HEK293 (cell line): ENCODE measurements around the gene RABL2A.

ENCODE experiments used
- CTCF ChIA-PET: fragments of 350-600 bp; formaldehyde crosslinking; extraction: SDS; loops from one replicate; lab custom pipeline; 2021; ENCODE audit warnings: antibody characterized with exemption; lab: Yijun Ruan, JAX
- POLR2A ChIA-PET: fragments of 300-600 bp; formaldehyde crosslinking; extraction: SDS; loops from one replicate; lab custom pipeline; 2020; ENCODE audit warnings: antibody characterized with exemption, inconsistent platforms; lab: Yijun Ruan, JAX
- H3K27ac ChIP-seq: fragments of 200-500 bp; sonication (Bioruptor generic); 2 replicates; pipeline ENCODE4 v1.5.1; 2014; ENCODE audit warnings: low read depth, low read length, control low read depth, inconsistent platforms; ENCODE audit errors: extremely low read depth
- H3K36me3 ChIP-seq, 2 experiments: fragments of 200-500 bp in 1 of 2; sonication (Bioruptor generic) in 1 of 2; 1 replicate in 1 of 2; 2 replicates in 1 of 2; pipeline ENCODE4 v1.5.1; 2014 to 2017; ENCODE audit warnings: inconsistent platforms in 2 of 2, low read length in 2 of 2; ENCODE audit not compliant: control insufficient read depth in 2 of 2, insufficient read depth in 1 of 2
- H3K4me1 ChIP-seq: fragments of 200-500 bp; sonication (Bioruptor generic); 2 replicates; pipeline ENCODE4 v1.5.1; 2014; ENCODE audit warnings: mild to moderate bottlenecking, low read length, inconsistent platforms; ENCODE audit not compliant: control insufficient read depth, insufficient read depth
- H3K4me3 ChIP-seq: 2 replicates; pipeline ENCODE4 v1.5.1; 2011; ENCODE audit warnings: low read depth, mild to moderate bottlenecking, control low read depth, low read length, moderate library complexity
- H3K9me3 ChIP-seq: fragments of 200-500 bp; sonication (Bioruptor generic); 2 replicates; pipeline ENCODE4 v1.5.1; 2014; ENCODE audit warnings: low read depth, low read length, inconsistent platforms; ENCODE audit not compliant: control insufficient read depth, insufficient read depth
- BCL11B ChIP-seq: fragments of 450-650 bp; formaldehyde crosslinking; IDR thresholded peaks from 2 replicates; pipeline ENCODE4 v1.5.1; 2016; ENCODE audit warnings: low read depth, missing biosample characterization, missing genetic modification characterization
- HOXC10 ChIP-seq: sonication (generic); formaldehyde crosslinking; IDR thresholded peaks from 2 replicates; pipeline ENCODE4 v1.8.1; 2023; ENCODE audit warnings: mild to moderate bottlenecking, missing genetic modification reagents
- KLF7 ChIP-seq: fragments of 450-650 bp; formaldehyde crosslinking; IDR thresholded peaks from 2 replicates; pipeline ENCODE4 v1.5.1; 2016; ENCODE audit warnings: missing biosample characterization, missing genetic modification characterization, borderline replicate concordance
- PRDM1 ChIP-seq: fragments of 450-650 bp; formaldehyde crosslinking; IDR thresholded peaks from 2 replicates; pipeline ENCODE4; 2016; ENCODE audit warnings: missing biosample characterization, missing genetic modification characterization
- SCRT2 ChIP-seq: fragments of 450-650 bp; formaldehyde crosslinking; IDR thresholded peaks from 2 replicates; pipeline ENCODE4 v1.5.1; 2016; ENCODE audit warnings: missing biosample characterization, missing genetic modification characterization
- YY2 ChIP-seq: fragments of 450-650 bp; formaldehyde crosslinking; IDR thresholded peaks from 2 replicates; pipeline ENCODE4 v1.5.1; 2016; ENCODE audit warnings: missing biosample characterization, missing genetic modification characterization
- ZBTB20 ChIP-seq: fragments of 450-650 bp; formaldehyde crosslinking; IDR thresholded peaks from 2 replicates; pipeline ENCODE4 v1.5.1; 2016; ENCODE audit warnings: missing biosample characterization, missing genetic modification characterization
- ZBTB44 ChIP-seq: fragments of 450-650 bp; IDR thresholded peaks from 2 replicates; pipeline ENCODE4 v1.5.1; 2018; ENCODE audit warnings: missing biosample characterization, mild to moderate bottlenecking, missing genetic modification characterization
- ZNF155 ChIP-seq: fragments of 450-650 bp; formaldehyde crosslinking; IDR thresholded peaks from 2 replicates; pipeline ENCODE4 v1.5.1; 2016; ENCODE audit warnings: missing biosample characterization, missing genetic modification characterization
- ZNF175 ChIP-seq: fragments of 450-650 bp; formaldehyde crosslinking; IDR thresholded peaks from 2 replicates; pipeline ENCODE4 v1.5.1; 2016; ENCODE audit warnings: missing biosample characterization, missing genetic modification characterization
- ZNF23 ChIP-seq: fragments of 450-650 bp; formaldehyde crosslinking; IDR thresholded peaks from 2 replicates; pipeline ENCODE4 v1.5.1; 2016; ENCODE audit warnings: missing biosample characterization, missing genetic modification characterization, borderline replicate concordance
- ZNF24 ChIP-seq: fragments of 450-650 bp; formaldehyde crosslinking; IDR thresholded peaks from 2 replicates; pipeline ENCODE4 v1.5.1; 2016; ENCODE audit warnings: missing biosample characterization, missing genetic modification characterization
- ZNF391 ChIP-seq: fragments of 450-650 bp; formaldehyde crosslinking; IDR thresholded peaks from 2 replicates; pipeline ENCODE4 v1.5.1; 2016; ENCODE audit warnings: low read depth, missing biosample characterization, missing genetic modification characterization, borderline replicate concordance
- ZNF394 ChIP-seq: fragments of 450-650 bp; formaldehyde crosslinking; IDR thresholded peaks from 2 replicates; pipeline ENCODE4 v1.5.1; 2016; ENCODE audit warnings: missing biosample characterization, missing genetic modification characterization, mild to moderate bottlenecking, moderate library complexity, borderline replicate concordance
- ZNF423 ChIP-seq: fragments of 450-650 bp; formaldehyde crosslinking; IDR thresholded peaks from 2 replicates; pipeline ENCODE4 v1.5.1; 2016; ENCODE audit warnings: missing biosample characterization, missing genetic modification characterization
- ZNF426 ChIP-seq: fragments of 450-650 bp; formaldehyde crosslinking; IDR thresholded peaks from 2 replicates; pipeline ENCODE4 v1.5.1; 2017; ENCODE audit warnings: missing biosample characterization, missing genetic modification characterization, mild to moderate bottlenecking, inconsistent platforms, moderate library complexity
- ZNF473 ChIP-seq: fragments of 450-650 bp; formaldehyde crosslinking; IDR thresholded peaks from 2 replicates; pipeline ENCODE4 v1.5.1; 2017; ENCODE audit warnings: missing biosample characterization, missing genetic modification characterization
- ZNF623 ChIP-seq: fragments of 450-650 bp; formaldehyde crosslinking; IDR thresholded peaks from 2 replicates; pipeline ENCODE4 v1.5.1; 2016; ENCODE audit warnings: missing biosample characterization, missing genetic modification characterization
- ZNF670 ChIP-seq: fragments of 450-650 bp; formaldehyde crosslinking; IDR thresholded peaks from 2 replicates; pipeline ENCODE4 v1.5.1; 2016; ENCODE audit warnings: missing biosample characterization, missing genetic modification characterization, low read depth
- ZNF701 ChIP-seq: fragments of 450-650 bp; formaldehyde crosslinking; IDR thresholded peaks from 2 replicates; pipeline ENCODE4 v1.5.1; 2016; ENCODE audit warnings: missing biosample characterization, missing genetic modification characterization
- ZNF843 ChIP-seq: fragments of 450-650 bp; formaldehyde crosslinking; IDR thresholded peaks from 2 replicates; pipeline ENCODE4 v1.5.1; 2016; ENCODE audit warnings: missing biosample characterization, missing genetic modification characterization

Gene RABL2A

GRCh38 chr2:113672326-113672932 is 45.4 kb downstream of the RABL2A start:
- TF ChIP-seq ZNF394 (tag by site-specific recombination) (no peak), ZNF623 (tag by site-specific recombination) (no peak), BCL11B (tag by site-specific recombination) (no peak), YY2 (tag by site-specific recombination) (no peak), KLF7 (tag by site-specific recombination) (no peak), ZNF175 (tag by site-specific recombination) (no peak), ZNF670 (tag by site-specific recombination) (no peak), HOXC10 (no peak)
- ChIA-PET CTCF (no interaction called here), POLR2A (no interaction called here)
- Histone ChIP-seq H3K27ac (no peak overlapping the region), H3K4me3 (no peak overlapping the region), H3K4me1 (no peaks in the 10 kb centered on the region), H3K9me3 (no peaks in the 10 kb centered on the region), H3K36me3 (no peaks in the 10 kb centered on the region)

- TF ChIP-seq ZNF701 (no peak), ZNF23 (tag by site-specific recombination) (no peak), ZNF391 (no peak), PRDM1 (tag by site-specific recombination) (no peak), ZNF426 (tag by site-specific recombination) (no peak), ZBTB20 (no peak), ZNF843 (tag by site-specific recombination) (no peak), ZNF670 (tag by site-specific recombination) (no peak), ZNF423 (no peak)
- TF ChIP-seq, all 188 proteins: peak for 0
- Histone ChIP-seq H3K9me3 (no peaks in the 10 kb centered on the region), H3K4me1 (no peaks in the 10 kb centered on the region), H3K36me3 (no peaks in the 10 kb centered on the region), H3K4me3 (no peak overlapping the region), H3K27ac (no peak overlapping the region)
- POLR2A ChIA-PET = no interaction called here
- CTCF ChIA-PET = no interaction called here
Measured at GRCh38 chr2:113675875-113676274, 48.8 kb downstream of the RABL2A start.

GRCh38 chr2:113676623-113677266 is 49.7 kb downstream of the RABL2A start:
- Histone ChIP-seq H3K4me1 (no peaks in the 10 kb centered on the region), H3K4me3 (no peak overlapping the region), H3K36me3 (no peaks in the 10 kb centered on the region), H3K27ac (no peak overlapping the region)
- POLR2A ChIA-PET = no interaction called here
- CTCF ChIA-PET = interaction anchor here (0.6 kb wide), 1 partner anchor 927 kb away, joined by 3 read pairs; no protein-coding TSS in a partner anchor
- no peak for TF ChIP-seq ZNF24 (tag by site-specific recombination)
- no peak for TF ChIP-seq ZBTB44
- TF ChIP-seq SCRT2 (tag by site-specific recombination) = peak; percentile 90
- no peak for TF ChIP-seq ZNF473 (tag by site-specific recombination)
- TF ChIP-seq ZNF155 (tag by site-specific recombination) = no peak
- TF ChIP-seq, all 188 proteins: peak for 1
- H3K9me3 ChIP-seq = no peaks in the 10 kb centered on the region
